Naive thymus-derived CD4-positive, alpha-beta T cell (primary cell): ENCODE data around the gene JUND. TPM values are rescaled to one million over a fixed set of nuclear protein-coding genes. Genes with fewer than 3 reads are reported as not detected.
A peak's percentile ranks its signal among the peaks of the same experiment; 100 is the strongest.

Experiments used
- ATAC-seq: fragments of 150-1000 bp; cut with Tn5 transposase; 2 replicates; pipeline ENCODE4 v1.10.0; 2021; ENCODE audit warnings: mild to moderate bottlenecking, moderate library complexity
- CTCF ChIA-PET: fragments of 350-600 bp; sonication (Branson Sonifier 250); formaldehyde crosslinking; loops from one replicate; lab custom pipeline; 2021; ENCODE audit warnings: antibody characterized with exemption; lab: Charles Lee
- POLR2A ChIA-PET: fragments of 350-600 bp; sonication (Branson Sonifier 250); formaldehyde crosslinking; loops from one replicate; lab custom pipeline; 2021; ENCODE audit warnings: antibody characterized with exemption, inconsistent platforms; lab: Charles Lee
- DNase-seq, 9 donors: peaks; one replicate each; pipeline versions ENCODE4 v3.0.0 to v3.0.0-alpha.2; 2020 to 2022; ENCODE audit warnings: mixed read lengths in 1 of 9
- H3K27ac ChIP-seq: one replicate; pipeline ENCODE4 v1.7.0; 2013; ENCODE audit warnings: mild to moderate bottlenecking, low read depth, low read length, moderate library complexity
- H3K27me3 ChIP-seq, 2 donors: one replicate each; pipeline ENCODE4 v1.7.0; 2013; ENCODE audit warnings: low read length in 2 of 2, mild to moderate bottlenecking in 2 of 2, moderate library complexity in 2 of 2; ENCODE audit not compliant: control insufficient read depth in 2 of 2, insufficient read depth in 2 of 2
- H3K36me3 ChIP-seq, 3 experiments: 1 replicate in 2 of 3; 2 replicates in 1 of 3; pipeline ENCODE4 v1.7.0; 2013; ENCODE audit warnings: low read length in 3 of 3, mild to moderate bottlenecking in 3 of 3, moderate library complexity in 1 of 3; ENCODE audit not compliant: insufficient read depth in 3 of 3, control insufficient read depth in 2 of 3
- H3K4me1 ChIP-seq, 2 donors: one replicate each; pipeline ENCODE4 v1.7.0; 2013; ENCODE audit warnings: low read length in 2 of 2, mild to moderate bottlenecking in 2 of 2, moderate library complexity in 1 of 2; ENCODE audit not compliant: control insufficient read depth in 2 of 2, insufficient read depth in 2 of 2
- H3K4me3 ChIP-seq: 2 replicates; pipeline ENCODE4 v1.7.0; 2013; ENCODE audit warnings: mild to moderate bottlenecking, low read length
- H3K9me3 ChIP-seq, 3 experiments: 1 replicate in 2 of 3; 2 replicates in 1 of 3; pipeline ENCODE4 v1.7.0; 2013; ENCODE audit warnings: low read length in 3 of 3; ENCODE audit not compliant: control insufficient read depth in 2 of 3
- H3K27ac Mint-ChIP-seq, 9 donors: one replicate each; pipeline ENCODE4 v1.8.0; 2020 to 2022; ENCODE audit warnings: mixed read lengths in 9 of 9, mild to moderate bottlenecking in 8 of 9, moderate library complexity in 5 of 9, inconsistent platforms in 2 of 9
- H3K27me3 Mint-ChIP-seq, 5 donors: one replicate each; pipeline ENCODE4 v1.8.0; 2021 to 2022; ENCODE audit warnings: mixed read lengths in 5 of 5, mild to moderate bottlenecking in 1 of 5
- H3K36me3 Mint-ChIP-seq, 5 donors: one replicate each; pipeline ENCODE4 v1.8.0; 2020 to 2022; ENCODE audit warnings: mixed read lengths in 5 of 5, mild to moderate bottlenecking in 3 of 5, inconsistent platforms in 1 of 5
- H3K4me1 Mint-ChIP-seq, 7 donors: one replicate each; pipeline ENCODE4 v1.8.0; 2020 to 2022; ENCODE audit warnings: mixed read lengths in 7 of 7, mild to moderate bottlenecking in 3 of 7, inconsistent platforms in 1 of 7
- H3K4me3 Mint-ChIP-seq, 10 donors: one replicate each; pipeline ENCODE4 v1.8.0; 2020 to 2022; ENCODE audit warnings: mild to moderate bottlenecking in 10 of 10, mixed read lengths in 10 of 10, moderate library complexity in 6 of 10, inconsistent platforms in 2 of 10
- H3K9me3 Mint-ChIP-seq, 11 donors: one replicate each; pipeline ENCODE4 v1.8.0; 2020 to 2022; ENCODE audit warnings: mixed read lengths in 11 of 11, mild to moderate bottlenecking in 4 of 11, inconsistent platforms in 1 of 11, moderate library complexity in 1 of 11
- intact Hi-C, 2 donors: fragments of 100-400 bp; cut with micrococcal nuclease; formaldehyde crosslinking; loops; one replicate each; pipeline ENCODE4 v1.15.1; 2023
- polyA plus RNA-seq, 2 donors: library from polyadenylated mRNA; unstranded; fragments of 300-500 nt; fragmentation: Illumina TruSeq; gene quantifications; one replicate each; pipeline ENCODE4 v1.2.3, GENCODE V29; 2021
- total RNA-seq, 6 experiments: library from RNA in 5 of 6; stranded (reverse) in 5 of 6; gene quantifications; 1 replicate in 5 of 6; 2 replicates in 1 of 6; pipeline ENCODE4 v1.2.3 and lab custom pipeline; 2021 to 2026

The JUND gene
- total and polyA plus RNA-seq, 7 experiments from 2014 or later, result 29.0 to 1,360 (median 234) TPM

DNA sequence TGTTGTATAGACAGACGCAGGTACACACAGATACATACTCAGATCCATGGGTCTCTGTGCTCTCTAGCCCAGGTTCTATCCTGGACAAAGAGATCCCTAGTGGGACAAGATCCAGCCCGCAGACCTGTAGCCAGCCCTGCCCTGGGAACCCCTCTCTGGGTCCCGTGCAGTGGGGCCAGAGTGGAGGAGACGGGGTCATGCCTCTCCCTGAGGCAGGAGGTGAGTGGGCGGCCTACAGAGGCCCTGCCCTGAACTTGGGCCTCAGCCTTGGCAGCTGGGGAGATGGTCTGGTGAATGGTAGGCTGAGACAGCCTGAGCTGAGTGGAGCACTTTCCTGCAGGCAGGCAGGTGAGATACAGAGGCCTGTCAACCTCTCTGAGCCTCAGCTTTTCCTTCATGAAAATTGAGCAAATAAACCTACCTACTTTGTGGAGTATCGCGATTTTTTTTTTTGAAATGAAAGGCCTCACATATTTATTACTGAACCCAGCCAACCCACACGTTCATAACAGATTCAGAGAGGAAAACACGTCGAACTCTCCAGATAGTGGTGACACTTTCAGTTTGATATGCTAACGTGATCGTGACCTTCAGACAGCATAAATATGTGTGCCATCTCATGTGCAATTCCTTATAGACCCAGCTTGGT lies 3.4 kb upstream of the JUND start:
- DNase-seq (peak in 4 of 9 donors; percentile 22 to 71 (median 34)), ATAC-seq (no peak)
- Mint-ChIP-seq H3K4me1 (peaks cover 28 to 50% (median 44%) of the 10 kb centered on the region in 7 donors), H3K4me3 (peak overlapping the region; percentile 20 to 72 (median 44)), H3K27me3 (peaks cover 0 to 3% (median 0%) of the 10 kb centered on the region in 5 donors), H3K36me3 (peaks cover 0 to 12% (median 0%) of the 10 kb centered on the region in 5 donors), H3K9me3 (peaks cover 0 to 14% (median 0%) of the 10 kb centered on the region in 11 donors), H3K27ac (peak overlapping the region; percentile 85 to 96 (median 90))
- CTCF ChIA-PET, result interaction anchor here (1.6 kb wide), 1 partner anchor 31 kb away, joined by 3 read pairs; no protein-coding TSS in a partner anchor
- Histone ChIP-seq H3K4me3 (peak overlapping the region; percentile 8), H3K9me3 (no peaks in the 10 kb centered on the region), H3K4me1 (peaks cover 21 to 32% of the 10 kb centered on the region in 2 donors), H3K36me3 (peaks cover 0 to 11% (median 0%) of the 10 kb centered on the region in 3 experiments), H3K27ac (peak overlapping the region; percentile 74), H3K27me3 (no peaks in the 10 kb centered on the region)
- POLR2A ChIA-PET, result interaction anchor here (0.6 to 5.4 kb wide), 10 partner anchors 8 to 245 kb away, joined by 3 to 47 read pairs (median 4); partner anchors contain the start of gene LSM4
- intact Hi-C loops, result no loop called here

DNA sequence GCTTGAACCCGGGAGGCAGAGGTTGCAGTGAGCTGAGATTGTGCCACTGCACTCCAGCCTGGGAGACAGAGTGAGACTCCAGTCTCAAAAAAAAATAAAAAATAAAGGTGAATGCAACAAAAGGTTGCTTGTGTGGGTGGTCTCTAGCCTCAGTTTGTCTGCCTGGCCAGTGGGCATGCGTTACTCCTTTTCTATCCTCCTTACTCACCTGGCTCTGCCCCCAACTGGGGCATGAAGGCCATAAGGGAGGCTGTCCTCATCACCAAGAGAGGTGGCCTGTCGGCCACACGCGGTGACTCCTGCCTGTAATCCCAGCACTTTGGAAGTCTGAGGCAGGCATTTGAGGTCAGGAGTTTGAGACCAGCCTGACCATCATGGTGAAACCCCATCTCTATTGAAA lies 1.9 kb upstream of the JUND start:
- no peaks in the 10 kb centered on the region for H3K9me3 ChIP-seq
- no peak overlapping the region for H3K4me3 ChIP-seq
- peaks cover 0 to 25% (median 0%) of the 10 kb centered on the region in 3 experiments for H3K36me3 ChIP-seq
- CTCF ChIA-PET, result no interaction called here
- Mint-ChIP-seq H3K4me1 (peaks cover 31 to 55% (median 48%) of the 10 kb centered on the region in 7 donors), H3K27ac (peak overlapping the region; percentile 72 to 99 (median 97)), H3K36me3 (peaks cover 0 to 25% (median 8%) of the 10 kb centered on the region in 5 donors), H3K4me3 (peak overlapping the region in 9 of 10 donors; percentile 14 to 94 (median 41)), H3K9me3 (peaks cover 0 to 28% (median 0%) of the 10 kb centered on the region in 11 donors), H3K27me3 (peaks cover 0 to 9% (median 0%) of the 10 kb centered on the region in 5 donors)
- DNase-seq, result no peak
- peak overlapping the region; percentile 100 for H3K27ac ChIP-seq
- POLR2A ChIA-PET, result interaction anchor here (3.0 to 10.5 kb wide), 4 partner anchors 8 to 53 kb away, joined by 11 to 757 read pairs (median 132); partner anchors contain the start of gene LSM4
- intact Hi-C loops, result no loop called here
- peaks cover 26 to 35% of the 10 kb centered on the region in 2 donors for H3K4me1 ChIP-seq
- H3K27me3 ChIP-seq, result no peaks in the 10 kb centered on the region
- no peak for ATAC-seq

DNA sequence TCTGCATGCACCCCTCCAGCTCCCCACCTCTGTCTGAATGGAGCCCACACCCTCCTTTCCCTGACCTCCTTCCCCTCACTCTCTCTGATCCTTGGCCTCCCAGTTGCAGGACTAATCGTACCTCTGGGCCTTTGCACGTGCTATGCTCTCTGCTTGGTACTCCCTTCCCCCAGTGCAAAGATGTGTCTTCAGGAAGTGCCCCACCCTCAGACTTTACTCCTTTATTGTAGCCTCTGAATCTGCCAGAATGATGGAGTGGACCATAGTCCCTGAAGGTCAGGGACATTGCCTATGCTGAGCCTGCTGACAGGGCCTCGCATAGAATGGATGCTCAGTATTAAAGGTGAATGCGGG lies 1.3 kb upstream of the JUND start:
- Mint-ChIP-seq H3K4me1 (peaks cover 31 to 59% (median 53%) of the 10 kb centered on the region in 7 donors), H3K9me3 (peaks cover 0 to 33% (median 0%) of the 10 kb centered on the region in 11 donors), H3K27ac (peak overlapping the region; percentile 94 to 99 (median 97)), H3K27me3 (peaks cover 0 to 9% (median 0%) of the 10 kb centered on the region in 5 donors), H3K36me3 (peaks cover 0 to 29% (median 8%) of the 10 kb centered on the region in 5 donors), H3K4me3 (peak overlapping the region; percentile 70 to 96 (median 88))
- H3K4me3 ChIP-seq, result peak overlapping the region; percentile 63
- DNase-seq (no peak), ATAC-seq (no peak)
- peak overlapping the region; percentile 100 for H3K27ac ChIP-seq
- H3K36me3 ChIP-seq, result peaks cover 0 to 30% (median 4%) of the 10 kb centered on the region in 3 experiments
- no peaks in the 10 kb centered on the region for H3K9me3 ChIP-seq
- H3K27me3 ChIP-seq, result no peaks in the 10 kb centered on the region
- ChIA-PET POLR2A (interaction anchor here (0.7 to 10.5 kb wide), 12 partner anchors 9 to 274 kb away, joined by 3 to 757 read pairs (median 36); partner anchors contain the start of genes KXD1, LSM4, MPV17L2 and RAB3A), CTCF (no interaction called here)
- peaks cover 26 to 40% of the 10 kb centered on the region in 2 donors for H3K4me1 ChIP-seq
- intact Hi-C loops, result no loop called here

DNA sequence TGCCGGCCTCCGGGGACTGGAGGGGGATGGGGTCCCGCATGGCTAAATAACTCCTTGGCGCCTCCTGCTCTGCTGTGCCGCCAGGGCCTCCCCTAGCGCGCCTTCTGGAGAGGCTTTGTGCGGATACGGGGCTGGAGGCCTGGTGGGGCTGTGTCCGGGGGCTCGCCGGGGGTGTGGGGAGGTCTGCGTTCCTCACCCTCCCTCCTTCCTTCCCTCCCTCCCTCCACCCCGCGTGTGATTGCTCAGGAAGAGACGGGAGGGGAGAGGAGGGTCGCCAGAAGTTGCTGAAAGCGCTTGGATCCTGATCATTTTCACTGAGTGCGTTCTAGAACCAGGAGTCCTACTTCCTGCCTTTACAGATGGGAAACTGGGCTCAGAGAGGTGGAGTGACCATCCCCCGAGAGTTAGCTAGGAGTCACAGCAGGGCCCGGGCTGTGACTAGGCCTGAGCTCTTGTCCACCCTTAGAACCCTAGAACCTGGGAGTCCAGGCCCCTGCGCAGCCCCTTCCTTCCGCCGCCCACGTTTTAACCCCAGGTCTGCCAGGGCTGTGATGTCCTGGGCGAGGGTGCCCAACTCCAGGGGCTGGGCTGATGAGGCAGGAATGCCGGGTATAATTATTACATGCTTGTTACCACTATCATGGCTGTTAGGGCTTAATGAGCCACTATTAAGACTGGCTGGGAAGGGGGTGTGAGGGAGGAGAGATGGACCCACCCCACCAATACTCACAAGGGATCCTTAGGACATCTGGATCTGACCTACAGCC lies 782 bp upstream of the JUND start:
- Mint-ChIP-seq H3K4me3 (peak overlapping the region; percentile 70 to 96 (median 88)), H3K4me1 (peaks cover 32 to 61% (median 56%) of the 10 kb centered on the region in 7 donors), H3K36me3 (peaks cover 0 to 33% (median 8%) of the 10 kb centered on the region in 5 donors), H3K9me3 (peaks cover 0 to 33% (median 0%) of the 10 kb centered on the region in 11 donors), H3K27me3 (peaks cover 0 to 9% (median 0%) of the 10 kb centered on the region in 5 donors), H3K27ac (peak overlapping the region; percentile 94 to 99 (median 97))
- DNase-seq (peak in 1 of 9 donors; percentile 54), ATAC-seq (no peak)
- H3K4me1 ChIP-seq, result peaks cover 26 to 45% of the 10 kb centered on the region in 2 donors
- H3K27ac ChIP-seq, result peak overlapping the region; percentile 100
- POLR2A ChIA-PET, result interaction anchor here (0.5 to 10.5 kb wide), 35 partner anchors 9 to 1310 kb away, joined by 3 to 757 read pairs (median 5); partner anchors contain the start of genes COPE, DDX49, ELL and KXD1
- H3K4me3 ChIP-seq, result peak overlapping the region; percentile 63
- intact Hi-C loops, result no loop called here
- CTCF ChIA-PET, result interaction anchor here (1.0 to 7.8 kb wide), 6 partner anchors 10 to 57 kb away, joined by 3 to 266 read pairs (median 41); partner anchors contain the start of gene LSM4
- no peaks in the 10 kb centered on the region for H3K9me3 ChIP-seq
- H3K36me3 ChIP-seq, result peaks cover 0 to 30% (median 4%) of the 10 kb centered on the region in 3 experiments
- no peaks in the 10 kb centered on the region for H3K27me3 ChIP-seq

DNA sequence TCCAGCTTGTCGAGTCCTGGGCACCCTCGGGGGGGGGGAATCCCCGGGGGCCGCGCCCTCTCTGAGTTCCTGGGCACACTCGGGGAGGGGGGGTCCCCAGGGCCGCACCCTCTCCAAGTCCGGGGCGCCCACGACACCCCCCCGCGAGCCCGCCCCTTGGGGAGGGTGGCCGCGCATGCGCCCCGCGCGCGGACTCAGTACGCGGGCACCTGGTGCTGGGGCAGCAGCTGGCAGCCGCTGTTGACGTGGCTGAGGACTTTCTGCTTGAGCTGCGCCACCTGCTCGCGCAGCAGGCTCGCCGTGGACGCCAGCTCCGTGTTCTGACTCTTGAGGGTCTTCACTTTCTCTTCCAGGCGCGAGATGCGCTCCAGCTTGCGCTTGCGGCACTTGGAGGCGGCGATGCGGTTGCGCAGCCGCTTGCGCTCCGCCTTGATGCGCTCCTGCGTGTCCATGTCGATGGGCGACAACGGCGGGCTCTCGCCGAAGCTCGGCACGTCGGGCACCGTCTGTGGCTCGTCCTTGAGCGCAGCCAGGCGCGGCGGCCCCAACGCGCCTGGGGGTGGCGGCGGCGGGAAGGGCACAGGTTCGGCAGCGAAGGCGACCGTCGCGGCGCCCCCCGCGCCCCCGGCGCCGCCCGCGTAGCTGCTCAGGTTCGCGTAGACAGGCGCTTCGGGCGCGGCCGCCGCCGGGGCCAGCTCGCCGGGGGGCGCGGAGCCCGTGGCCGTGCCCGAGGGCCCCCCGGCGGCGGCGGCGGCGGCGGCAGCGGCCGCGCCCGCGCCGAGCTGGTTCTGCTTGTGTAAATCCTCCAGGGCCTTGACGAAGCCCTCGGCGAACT lies 958 bp downstream of the JUND start:
- Histone ChIP-seq H3K36me3 (peaks cover 0 to 35% (median 4%) of the 10 kb centered on the region in 3 experiments), H3K4me3 (peak overlapping the region; percentile 91), H3K4me1 (peaks cover 28 to 50% of the 10 kb centered on the region in 2 donors), H3K9me3 (no peaks in the 10 kb centered on the region), H3K27ac (peak overlapping the region; percentile 100), H3K27me3 (no peaks in the 10 kb centered on the region)
- Mint-ChIP-seq H3K27me3 (peaks cover 0 to 9% (median 0%) of the 10 kb centered on the region in 5 donors), H3K4me1 (peaks cover 26 to 52% (median 46%) of the 10 kb centered on the region in 7 donors), H3K4me3 (peak overlapping the region; percentile 91 to 99 (median 95)), H3K36me3 (peaks cover 0 to 30% (median 8%) of the 10 kb centered on the region in 5 donors), H3K27ac (peak overlapping the region; percentile 96 to 99 (median 98)), H3K9me3 (peaks cover 0 to 37% (median 0%) of the 10 kb centered on the region in 11 donors)
- ChIA-PET CTCF (interaction anchor here (0.6 to 7.8 kb wide), 17 partner anchors 13 to 129 kb away, joined by 3 to 266 read pairs (median 7); partner anchors contain the start of genes LSM4 and PGPEP1), POLR2A (interaction anchor here (0.6 to 10.5 kb wide), 36 partner anchors 11 to 1588 kb away, joined by 3 to 757 read pairs (median 6); partner anchors contain the start of genes ARRDC2, IFI30, LSM4 and MPV17L2)
- ATAC-seq (peak; percentile 2), DNase-seq (peak; percentile 74 to 90 (median 85))
- intact Hi-C loops, result loop anchor here (1.0 to 2.0 kb wide), 5 partner anchors 10 to 128 kb away; no protein-coding TSS in a partner anchor
